Glutamatergic neuron (in vitro differentiated cells): ENCODE measurements around the gene SETD2. TPM values are rescaled to one million over a fixed set of nuclear protein-coding genes. Genes with fewer than 3 reads are reported as not detected.
"Not testable (repeated sequence)": the region's sequence is repeated elsewhere in the genome, so short reads cannot be mapped to it uniquely, and the experiment has no call there.

Source experiments
- DNase-seq: peaks from one replicate; pipeline ENCODE4 v3.0.0; 2022
- H3K27ac Mint-ChIP-seq: one replicate; pipeline ENCODE4 v1.8.0; 2020; ENCODE audit warnings: mild to moderate bottlenecking, mixed read lengths, inconsistent platforms; ENCODE audit not compliant: unreplicated experiment
- H3K27me3 Mint-ChIP-seq: one replicate; pipeline ENCODE4 v1.8.0; 2020; ENCODE audit warnings: mild to moderate bottlenecking, moderate library complexity, mixed read lengths, inconsistent platforms; ENCODE audit not compliant: unreplicated experiment
- H3K36me3 Mint-ChIP-seq: one replicate; pipeline ENCODE4 v1.8.0; 2020; ENCODE audit warnings: mild to moderate bottlenecking, mixed read lengths, inconsistent platforms; ENCODE audit not compliant: unreplicated experiment
- H3K4me1 Mint-ChIP-seq: one replicate; pipeline ENCODE4 v1.8.0; 2020; ENCODE audit warnings: mild to moderate bottlenecking, low read depth, mixed read lengths, inconsistent platforms; ENCODE audit not compliant: unreplicated experiment
- H3K4me3 Mint-ChIP-seq: one replicate; pipeline ENCODE4 v1.8.0; 2020; ENCODE audit warnings: mild to moderate bottlenecking, mixed read lengths, inconsistent platforms; ENCODE audit not compliant: unreplicated experiment
- H3K9me3 Mint-ChIP-seq: one replicate; pipeline ENCODE4 v1.8.0; 2020; ENCODE audit warnings: mild to moderate bottlenecking, moderate library complexity, mixed read lengths, inconsistent platforms; ENCODE audit not compliant: unreplicated experiment
- total RNA-seq: library from RNA; stranded (reverse); fragmentation: NEBNext Ultra II Directional; extraction: Animal tissue kit (Norgen Biotek cat#: 25700); gene quantifications from one replicate; pipeline ENCODE4 v1.2.1, GENCODE V29; 2021; ENCODE audit not compliant: unreplicated experiment
- TF ChIP-seq, protein P1 (sequence below): fragments of 200-600 bp; sonication (generic); IDR thresholded peaks from one replicate; pipeline ENCODE4 v1.5.0; 2021; ENCODE audit not compliant: partially characterized antibody, unreplicated experiment

The SETD2 gene
- total RNA-seq, 1 donor from 2014 or later: 59.1 TPM

DNA sequence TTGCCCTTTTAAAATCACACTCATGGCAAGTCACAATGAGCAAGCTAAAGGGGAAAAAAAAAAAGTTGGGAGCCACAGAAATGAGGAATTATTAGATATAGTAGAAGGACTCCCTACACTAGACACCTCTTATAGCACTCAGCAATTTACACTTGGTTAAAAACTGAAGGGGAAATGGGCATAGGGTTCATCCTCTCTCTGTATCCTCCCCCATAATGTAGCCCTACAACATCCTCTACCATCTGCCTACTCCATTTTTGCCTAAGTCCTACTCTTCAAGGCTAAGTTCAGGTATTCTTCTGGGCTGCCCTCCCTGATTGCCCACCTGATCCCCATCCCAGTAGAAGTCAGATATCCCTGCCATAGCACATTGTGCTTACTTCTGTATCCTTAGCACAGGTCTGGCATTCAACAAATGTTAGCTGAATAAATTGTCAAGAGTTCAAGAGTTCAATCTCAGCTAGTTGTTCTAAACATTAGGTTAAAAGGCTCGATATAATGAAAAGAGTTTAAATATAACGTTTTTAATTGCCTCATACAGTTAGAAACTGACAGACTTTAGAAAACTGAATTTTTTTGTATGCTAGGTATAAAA is 14.5 kb downstream of the SETD2 start:
- Mint-ChIP-seq H3K4me1 (peaks cover 1% of the 10 kb centered on the region), H3K27ac (peak overlapping the region; percentile 33), H3K4me3 (no peak overlapping the region), H3K27me3 (no peaks in the 10 kb centered on the region), H3K9me3 (peaks cover 2% of the 10 kb centered on the region), H3K36me3 (no peaks in the 10 kb centered on the region)
- DNase-seq: no peak
- TF ChIP-seq, protein P1, sequence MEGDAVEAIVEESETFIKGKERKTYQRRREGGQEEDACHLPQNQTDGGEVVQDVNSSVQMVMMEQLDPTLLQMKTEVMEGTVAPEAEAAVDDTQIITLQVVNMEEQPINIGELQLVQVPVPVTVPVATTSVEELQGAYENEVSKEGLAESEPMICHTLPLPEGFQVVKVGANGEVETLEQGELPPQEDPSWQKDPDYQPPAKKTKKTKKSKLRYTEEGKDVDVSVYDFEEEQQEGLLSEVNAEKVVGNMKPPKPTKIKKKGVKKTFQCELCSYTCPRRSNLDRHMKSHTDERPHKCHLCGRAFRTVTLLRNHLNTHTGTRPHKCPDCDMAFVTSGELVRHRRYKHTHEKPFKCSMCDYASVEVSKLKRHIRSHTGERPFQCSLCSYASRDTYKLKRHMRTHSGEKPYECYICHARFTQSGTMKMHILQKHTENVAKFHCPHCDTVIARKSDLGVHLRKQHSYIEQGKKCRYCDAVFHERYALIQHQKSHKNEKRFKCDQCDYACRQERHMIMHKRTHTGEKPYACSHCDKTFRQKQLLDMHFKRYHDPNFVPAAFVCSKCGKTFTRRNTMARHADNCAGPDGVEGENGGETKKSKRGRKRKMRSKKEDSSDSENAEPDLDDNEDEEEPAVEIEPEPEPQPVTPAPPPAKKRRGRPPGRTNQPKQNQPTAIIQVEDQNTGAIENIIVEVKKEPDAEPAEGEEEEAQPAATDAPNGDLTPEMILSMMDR: no peak

GRCh38 chr3:47145272-47145671 is 18.6 kb downstream of the SETD2 start:
- Mint-ChIP-seq H3K36me3 (no peaks in the 10 kb centered on the region), H3K27me3 (no peaks in the 10 kb centered on the region), H3K9me3 (peaks cover under 1% of the 10 kb centered on the region), H3K4me3 (no peak overlapping the region), H3K4me1 (no peaks in the 10 kb centered on the region), H3K27ac (no peak overlapping the region)
- TF ChIP-seq, protein P1: no peak
- DNase-seq: no peak

GRCh38 chr3:47143068-47143467 is 20.8 kb downstream of the SETD2 start:
- Mint-ChIP-seq H3K9me3 (no peaks in the 10 kb centered on the region), H3K4me1 (peaks cover 4% of the 10 kb centered on the region), H3K27ac (no peak overlapping the region)

GRCh38 chr3:47142536-47142935 is 21.4 kb downstream of the SETD2 start:
- not testable (repeated sequence) for H3K36me3 Mint-ChIP-seq, H3K4me1 Mint-ChIP-seq, H3K27me3 Mint-ChIP-seq, H3K4me3 Mint-ChIP-seq, H3K9me3 Mint-ChIP-seq, DNase-seq, H3K27ac Mint-ChIP-seq

More at GRCh38 chr3:47143068-47143467, 20.8 kb downstream of the SETD2 start:
- no peaks in the 10 kb centered on the region for H3K36me3 Mint-ChIP-seq
- DNase-seq: no peak
- TF ChIP-seq, protein P1: no peak
- H3K4me3 Mint-ChIP-seq: no peak overlapping the region
- H3K27me3 Mint-ChIP-seq: no peaks in the 10 kb centered on the region

GRCh38 chr3:47140973-47141461 is 22.9 kb downstream of the SETD2 start:
- DNase-seq, H3K4me3 Mint-ChIP-seq, H3K4me1 Mint-ChIP-seq, H3K27ac Mint-ChIP-seq, H3K36me3 Mint-ChIP-seq, H3K9me3 Mint-ChIP-seq, H3K27me3 Mint-ChIP-seq: not testable (repeated sequence)

DNA sequence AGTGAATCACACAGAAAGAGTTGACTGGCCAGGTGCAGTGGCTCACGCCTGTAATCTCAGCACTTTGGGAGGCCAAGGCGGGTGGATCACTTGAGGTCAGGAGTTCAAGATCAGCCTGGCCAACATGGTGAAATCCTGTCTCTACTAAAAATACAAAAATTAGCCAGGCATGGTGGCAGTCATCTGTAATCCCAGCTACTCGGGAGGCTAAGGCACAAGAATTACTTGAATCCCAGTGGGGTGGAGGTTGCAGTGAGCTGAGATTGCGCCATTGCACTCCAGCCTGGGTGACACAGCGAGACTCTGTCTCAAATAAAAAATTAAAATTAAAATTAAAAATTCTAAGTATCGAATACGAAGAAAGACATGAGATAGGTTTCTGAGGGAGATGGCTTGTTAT is 23.4 kb downstream of the SETD2 start:
- H3K27ac Mint-ChIP-seq, H3K4me3 Mint-ChIP-seq, H3K36me3 Mint-ChIP-seq, H3K4me1 Mint-ChIP-seq, H3K9me3 Mint-ChIP-seq, DNase-seq, H3K27me3 Mint-ChIP-seq: not testable (repeated sequence)
